Retina (tissue), 1 donor: Measurements from ENCODE around the gene EYA4.

Experiments used
- DNase-seq: peaks from one replicate; pipeline ENCODE4 v3.0.0-alpha.2; 2016

Gene EYA4, protein sequence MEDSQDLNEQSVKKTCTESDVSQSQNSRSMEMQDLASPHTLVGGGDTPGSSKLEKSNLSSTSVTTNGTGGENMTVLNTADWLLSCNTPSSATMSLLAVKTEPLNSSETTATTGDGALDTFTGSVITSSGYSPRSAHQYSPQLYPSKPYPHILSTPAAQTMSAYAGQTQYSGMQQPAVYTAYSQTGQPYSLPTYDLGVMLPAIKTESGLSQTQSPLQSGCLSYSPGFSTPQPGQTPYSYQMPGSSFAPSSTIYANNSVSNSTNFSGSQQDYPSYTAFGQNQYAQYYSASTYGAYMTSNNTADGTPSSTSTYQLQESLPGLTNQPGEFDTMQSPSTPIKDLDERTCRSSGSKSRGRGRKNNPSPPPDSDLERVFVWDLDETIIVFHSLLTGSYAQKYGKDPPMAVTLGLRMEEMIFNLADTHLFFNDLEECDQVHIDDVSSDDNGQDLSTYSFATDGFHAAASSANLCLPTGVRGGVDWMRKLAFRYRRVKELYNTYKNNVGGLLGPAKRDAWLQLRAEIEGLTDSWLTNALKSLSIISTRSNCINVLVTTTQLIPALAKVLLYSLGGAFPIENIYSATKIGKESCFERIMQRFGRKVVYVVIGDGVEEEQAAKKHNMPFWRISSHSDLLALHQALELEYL

DNA sequence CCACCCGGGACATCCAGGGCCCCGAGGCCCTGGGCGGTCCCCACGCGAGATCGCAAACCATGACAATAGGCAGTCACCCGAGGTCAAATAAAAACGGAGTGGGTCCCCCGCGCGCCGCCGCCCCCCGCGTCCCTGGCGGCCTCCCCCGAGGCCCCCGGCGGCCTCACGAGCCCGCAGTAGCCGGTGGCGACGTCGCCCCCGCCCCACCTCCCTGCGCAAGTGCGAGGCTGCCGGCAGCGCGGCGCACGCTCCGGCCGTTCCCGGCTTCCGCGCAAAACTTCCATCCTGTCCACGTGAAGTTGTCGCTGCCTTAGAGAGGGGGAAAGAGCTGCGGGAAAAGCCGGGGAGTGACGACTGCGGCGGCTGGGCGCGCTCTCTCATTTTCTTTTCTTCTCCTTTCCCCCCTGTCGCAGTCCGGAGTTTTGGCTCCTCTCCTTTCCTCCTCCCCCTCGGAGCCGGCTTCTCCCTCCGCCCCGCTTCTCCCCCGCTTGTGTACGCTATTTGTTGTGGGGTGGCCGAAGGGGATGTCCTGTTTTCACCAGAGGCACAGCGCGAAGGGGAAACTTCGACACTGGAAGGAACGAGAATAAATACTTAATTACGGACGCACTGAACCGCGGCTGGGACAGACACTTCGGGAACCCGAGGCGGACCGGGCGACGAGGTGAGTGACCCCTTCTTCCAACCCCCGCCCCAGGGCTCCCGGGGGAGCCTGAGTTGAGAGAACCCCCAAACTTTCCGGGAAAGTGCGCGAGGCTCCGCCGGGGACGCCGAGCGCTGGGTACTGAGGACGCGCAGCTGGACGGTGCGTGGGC, at the start of gene EYA4:
EYA4 (plus strand) TSS at position 272 of the 815 bp plus-strand sequence. CDS start 33,424 bp downstream, outside the sequence.
- peak; percentile 72 for DNase-seq

DNA sequence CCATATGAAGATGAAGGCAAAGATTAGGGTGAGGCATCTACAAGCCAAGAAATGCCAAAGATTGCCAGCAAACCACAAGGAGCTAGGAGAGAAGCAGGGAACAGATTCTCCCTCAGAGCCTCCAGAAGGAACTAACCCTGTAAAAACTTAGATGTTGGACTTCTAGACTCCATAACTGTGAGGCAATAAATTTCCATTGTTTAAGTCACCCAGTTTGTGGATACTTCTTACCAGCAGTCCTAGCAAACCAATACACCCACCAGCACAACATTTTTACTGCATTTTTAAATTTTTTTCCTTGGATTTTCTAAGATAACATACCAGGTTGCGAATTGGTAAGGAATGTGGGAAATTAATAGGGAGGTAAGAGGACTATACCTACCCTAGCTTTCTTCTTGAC, 47.8 kb upstream of the EYA4 start:
- no peak for DNase-seq

DNA sequence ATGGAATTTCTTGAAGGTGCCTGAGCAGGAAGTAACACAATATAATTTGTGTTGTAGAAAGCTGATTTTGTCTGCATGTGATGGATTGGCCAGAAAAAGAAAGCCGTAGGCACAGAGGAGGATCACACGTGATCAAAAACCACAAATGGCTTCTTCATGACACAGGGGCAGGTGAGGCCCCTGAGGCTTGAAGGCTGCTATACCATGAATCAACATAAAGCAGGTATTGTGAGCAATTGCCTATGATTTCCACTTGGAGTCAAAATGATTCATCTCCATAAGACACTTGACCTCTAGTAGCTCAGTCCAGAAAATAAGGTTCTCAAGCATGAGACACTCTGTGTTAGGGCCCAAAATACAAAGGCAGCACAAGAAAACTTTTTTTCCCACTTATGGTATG, 42.4 kb upstream of the EYA4 start:
- no peak for DNase-seq

DNA sequence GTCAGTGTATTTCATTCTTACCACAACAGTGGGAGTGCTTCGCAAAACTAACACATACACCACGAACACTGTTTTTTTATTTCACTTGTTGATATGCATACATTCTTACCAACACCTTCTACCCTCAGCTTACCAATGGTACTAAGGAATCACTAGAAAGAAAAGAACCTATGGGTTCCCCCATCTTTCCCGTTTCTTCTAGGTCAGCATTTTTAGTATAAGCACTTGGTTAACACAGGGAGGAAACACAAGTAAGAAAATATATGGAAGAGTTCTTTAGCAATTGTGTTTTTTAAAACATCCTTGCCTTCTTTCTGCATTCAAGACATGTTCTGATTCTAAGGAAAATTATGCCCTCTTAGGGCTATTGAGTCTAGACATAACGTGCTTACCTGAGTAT, 39.9 kb upstream of the EYA4 start:
- DNase-seq: no peak

DNA sequence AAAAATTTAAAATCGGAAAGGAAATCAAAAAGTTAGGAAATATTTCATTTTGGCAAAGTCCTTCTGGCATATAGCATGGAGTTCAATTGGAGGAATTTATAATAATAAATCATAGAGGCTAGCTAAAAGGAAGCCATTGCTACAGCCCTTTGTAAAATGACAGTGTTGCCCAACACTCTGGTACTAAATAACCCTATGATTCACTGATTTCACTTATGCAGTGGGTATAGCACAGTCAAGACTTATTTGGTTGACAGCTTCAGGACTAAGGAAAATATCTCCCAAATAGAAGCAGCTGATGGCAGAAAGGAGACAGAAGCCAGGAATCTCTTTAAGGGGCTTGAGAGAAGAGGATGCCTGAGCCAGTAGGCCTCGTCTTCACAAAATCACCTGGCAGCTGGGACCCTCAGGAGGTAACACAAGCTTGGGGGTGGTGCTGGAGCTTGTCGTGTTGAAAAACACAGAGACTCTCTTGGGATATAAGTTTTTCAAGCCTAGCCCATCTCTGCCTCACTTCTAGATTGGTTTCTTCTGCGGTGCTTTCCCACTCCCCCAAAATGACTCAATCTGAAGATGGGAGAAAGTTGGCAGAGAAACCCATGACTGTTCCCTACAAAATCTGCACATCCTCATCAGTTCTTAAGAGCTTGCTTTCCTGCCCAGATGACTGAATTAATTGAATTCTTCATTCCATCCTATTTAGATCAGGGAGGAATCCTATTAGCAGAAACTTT, 38.4 kb upstream of the EYA4 start:
- no peak for DNase-seq

DNA sequence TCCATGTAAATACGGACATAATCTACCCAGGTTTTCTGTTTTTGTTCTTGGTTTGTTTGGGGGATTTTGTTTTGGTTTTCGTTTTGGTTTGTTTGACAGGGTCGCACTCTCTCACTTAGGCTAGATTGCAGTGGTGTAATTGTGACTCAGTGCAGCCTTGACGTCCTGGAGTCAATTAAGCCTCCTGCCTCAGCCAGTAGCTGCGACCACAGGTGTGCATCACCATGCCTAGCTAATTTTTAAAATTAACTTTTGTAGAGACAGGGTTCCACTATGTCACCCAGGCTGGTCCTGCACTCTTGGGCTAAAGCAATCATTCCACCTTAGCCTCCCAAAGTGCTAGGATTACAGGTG, 37.8 kb upstream of the EYA4 start:
- no peak for DNase-seq

DNA sequence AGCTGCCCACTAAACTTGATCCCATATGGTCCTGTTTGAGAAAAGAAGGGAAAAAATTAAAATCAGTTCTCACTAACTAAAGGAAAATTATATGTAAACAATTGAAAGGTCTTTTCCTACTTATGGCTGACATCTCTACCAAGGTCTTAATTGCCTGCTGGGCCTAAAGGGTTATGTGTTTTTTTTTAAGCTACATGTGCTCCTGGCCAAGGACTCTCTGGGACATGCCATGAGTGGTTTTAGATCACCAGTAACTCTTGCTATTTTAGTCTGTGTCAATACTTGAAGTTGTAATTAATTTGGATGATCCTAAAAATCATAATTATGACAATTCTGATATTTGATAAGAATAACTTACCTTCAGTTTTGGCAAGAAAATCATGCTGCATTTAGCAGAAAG, 35.9 kb upstream of the EYA4 start:
- no peak for DNase-seq

DNA sequence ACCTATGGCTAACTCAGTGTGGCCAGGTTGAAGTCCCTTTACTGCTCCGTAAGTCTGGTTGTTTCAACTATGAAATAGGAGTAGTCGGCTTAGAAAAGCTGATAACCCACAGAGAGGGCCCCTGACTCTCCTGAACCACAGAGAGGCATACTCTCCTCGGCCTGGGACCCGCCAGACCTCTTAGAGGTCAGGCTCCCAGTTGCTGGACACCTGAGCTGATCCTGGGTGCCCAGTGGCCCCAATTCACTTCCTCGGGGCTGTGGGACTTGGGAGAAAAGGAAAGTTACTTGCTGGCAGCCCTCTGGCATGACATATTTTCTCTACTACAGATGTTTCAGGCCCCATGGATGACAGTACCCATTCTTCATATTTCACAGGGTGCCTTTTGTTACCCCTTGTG, 34.2 kb upstream of the EYA4 start:
- DNase-seq: no peak

DNA sequence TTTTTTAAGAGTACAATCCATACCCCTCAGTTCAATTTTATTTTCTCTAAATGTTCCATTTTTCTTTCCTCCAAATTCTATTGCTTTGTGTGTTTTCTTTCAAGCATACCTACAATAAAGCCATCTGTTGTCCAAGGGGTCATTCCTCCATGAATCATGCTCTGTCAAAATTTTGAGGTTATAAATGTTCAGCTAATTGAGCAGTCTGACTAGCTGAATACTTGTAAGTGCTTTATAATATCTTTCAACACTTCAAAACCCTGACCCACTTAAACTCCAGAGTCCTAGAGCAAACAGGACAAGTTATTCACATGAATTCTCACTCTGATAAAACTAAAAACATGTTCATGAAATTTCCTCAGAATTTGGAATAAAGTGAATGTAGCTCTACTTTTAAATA, 33.4 kb upstream of the EYA4 start:
- no peak for DNase-seq

DNA sequence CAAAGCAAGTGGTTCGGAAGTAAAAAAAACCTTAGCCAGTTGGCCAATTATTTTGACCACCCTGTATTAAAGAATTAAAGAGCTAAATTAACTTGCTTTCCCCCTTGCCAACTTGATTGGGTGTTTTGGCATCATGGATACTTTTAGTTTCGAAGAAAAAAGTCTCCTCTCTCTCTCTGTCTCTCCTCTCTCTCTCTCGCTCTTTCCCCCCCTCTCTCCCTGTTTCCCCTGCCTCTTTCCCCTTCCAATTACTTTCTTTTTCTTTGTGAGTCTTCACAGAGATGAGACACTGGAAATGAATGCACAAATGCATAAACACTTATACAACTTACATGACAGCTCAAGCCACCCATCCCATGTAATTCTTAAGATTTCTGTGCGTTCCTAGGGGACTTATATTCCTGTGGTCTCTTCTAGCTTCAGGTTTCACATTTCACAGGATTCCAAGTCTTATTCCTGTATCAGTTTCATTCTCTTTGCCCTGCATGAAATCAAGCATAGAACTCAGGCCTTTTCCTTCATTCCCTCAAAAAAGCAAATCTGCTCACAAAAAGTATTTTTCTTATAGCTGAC, 32.9 kb upstream of the EYA4 start:
- DNase-seq: no peak

DNA sequence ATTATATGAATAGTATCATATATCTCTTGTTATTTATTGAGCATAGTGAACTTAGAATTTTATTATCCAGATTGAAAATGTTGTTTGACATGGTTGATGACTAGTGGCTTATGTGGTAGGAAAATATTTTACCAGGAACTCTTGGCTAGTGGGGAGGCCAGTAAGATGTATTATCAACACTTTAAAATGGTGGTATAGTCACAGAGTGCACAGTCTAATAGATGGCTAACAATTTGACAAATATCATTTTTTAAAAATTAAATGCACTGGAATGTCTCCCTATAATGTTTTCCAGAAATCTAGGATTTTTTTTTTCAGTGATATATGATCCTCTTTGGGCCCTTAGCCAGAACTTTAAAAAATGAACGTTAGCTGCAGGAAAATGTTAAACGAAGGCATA, 26.9 kb upstream of the EYA4 start:
- DNase-seq: no peak

DNA sequence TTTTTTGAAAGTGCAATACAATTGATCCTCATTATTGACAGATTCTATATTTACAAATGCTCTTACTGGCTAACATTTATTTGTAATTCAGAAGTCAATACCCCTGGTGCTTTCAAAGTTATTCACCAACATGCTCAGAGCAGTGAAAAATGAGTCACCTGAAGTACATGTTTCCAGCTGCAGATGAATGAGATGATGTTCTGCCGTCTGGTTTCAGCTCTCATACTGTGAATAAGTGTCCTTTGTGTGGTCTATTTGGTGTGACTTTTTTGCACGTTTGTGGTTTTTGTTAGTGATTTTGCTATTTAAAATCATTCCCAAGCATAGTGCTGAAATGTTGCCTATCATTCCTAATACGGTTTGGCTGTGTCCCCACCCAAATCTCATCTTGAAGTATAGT, 22.3 kb upstream of the EYA4 start:
- no peak for DNase-seq

DNA sequence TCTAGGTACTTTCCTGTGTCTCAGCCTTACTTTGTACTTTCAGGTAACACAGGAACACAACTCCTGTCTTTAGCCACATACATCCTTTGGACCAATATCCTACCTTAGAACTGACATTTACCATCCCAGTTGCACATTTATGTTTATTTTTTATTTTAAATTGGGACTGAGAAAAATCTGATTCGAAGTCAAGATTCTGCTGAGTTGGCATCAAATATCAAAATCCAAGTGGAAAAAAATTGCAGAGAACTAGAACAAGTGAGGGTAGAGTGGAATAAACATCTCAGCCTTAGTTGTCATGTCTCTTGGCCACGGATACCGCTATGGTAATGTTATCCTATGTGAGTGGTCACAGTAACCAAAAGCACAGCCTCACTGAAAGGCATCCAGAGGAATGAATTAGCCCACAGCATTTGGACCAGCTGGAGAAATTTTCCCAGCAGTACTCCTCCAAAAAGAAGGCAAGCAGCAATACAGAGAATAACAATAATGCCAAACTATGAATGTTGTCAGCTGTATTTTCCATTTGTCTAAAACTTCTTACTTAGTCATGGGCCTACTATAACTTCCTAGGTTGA, 17.6 kb upstream of the EYA4 start:
- DNase-seq: no peak

DNA sequence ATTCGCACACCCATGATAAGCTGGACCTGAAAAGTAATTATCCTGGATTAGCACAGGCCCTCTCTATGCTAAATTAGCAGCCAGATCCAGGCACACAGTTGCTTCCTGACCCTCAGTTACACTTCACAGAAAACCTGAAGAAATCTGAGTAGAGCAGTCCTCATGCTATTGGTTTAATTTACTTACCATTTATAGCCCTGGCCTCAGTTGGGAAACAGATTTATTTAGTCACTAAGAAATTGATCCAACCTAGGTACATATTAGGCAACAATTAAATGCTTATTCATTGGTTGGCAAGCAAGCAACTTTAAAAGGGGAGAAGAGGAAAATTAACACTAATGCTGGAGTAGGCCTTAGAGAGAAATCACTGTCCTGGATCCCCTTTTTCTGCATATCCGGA, 15.6 kb upstream of the EYA4 start:
- DNase-seq: no peak

DNA sequence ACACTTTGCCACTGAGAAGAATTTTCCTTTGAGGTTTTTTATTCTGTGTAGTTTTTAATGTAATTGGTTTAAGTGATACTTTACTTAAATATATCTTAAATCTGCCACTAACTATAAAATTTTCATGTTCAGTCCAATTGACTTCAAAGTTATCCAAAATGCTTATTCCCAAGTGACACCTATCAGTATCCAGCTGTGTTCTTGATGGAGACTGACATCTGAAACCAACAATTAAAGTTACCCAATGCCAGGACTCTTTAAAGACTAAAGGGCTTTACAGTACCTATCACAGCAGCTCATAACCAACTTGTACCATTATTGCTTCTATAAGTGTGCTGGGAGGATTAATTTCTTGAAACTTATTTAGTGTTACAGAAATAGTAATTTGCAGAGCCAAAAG, 13.8 kb upstream of the EYA4 start:
- no peak for DNase-seq

DNA sequence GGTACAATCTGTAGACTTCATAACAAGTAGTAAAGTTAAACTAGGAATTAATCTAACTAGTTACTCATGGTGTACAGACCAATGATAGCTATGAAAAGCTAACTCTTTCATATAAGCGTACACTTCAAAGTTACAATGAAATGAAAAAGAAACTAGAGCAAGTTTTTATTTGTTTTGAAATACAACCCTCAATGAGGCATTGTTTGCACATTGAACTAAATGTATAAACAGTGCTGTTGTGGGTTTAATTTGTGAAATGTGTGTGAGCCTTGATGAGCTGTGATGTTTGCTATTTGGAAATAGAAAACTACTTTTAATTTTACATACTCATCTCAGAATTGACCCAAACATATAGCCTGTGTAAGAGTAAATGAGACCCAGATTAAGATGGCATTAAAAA, 11.1 kb upstream of the EYA4 start:
- no peak for DNase-seq

DNA sequence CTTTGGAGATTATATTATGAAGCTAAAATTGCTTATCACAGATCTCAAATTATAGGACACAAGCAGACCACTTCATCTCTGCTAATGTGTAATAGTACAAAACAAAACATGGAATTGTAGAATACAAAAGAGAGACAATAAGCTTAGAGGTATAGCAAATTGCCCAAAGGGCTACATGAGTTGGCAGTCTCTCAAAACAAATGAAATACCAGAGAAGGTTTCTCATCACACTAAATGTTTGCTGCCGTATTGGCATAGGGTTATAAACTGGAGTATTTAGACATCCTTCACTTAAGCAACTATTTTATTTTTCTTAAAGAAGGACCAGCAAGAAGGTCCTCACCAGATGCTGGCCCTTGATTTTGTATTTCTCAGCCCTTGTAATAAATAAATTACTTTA, 5.9 kb upstream of the EYA4 start:
- no peak for DNase-seq

DNA sequence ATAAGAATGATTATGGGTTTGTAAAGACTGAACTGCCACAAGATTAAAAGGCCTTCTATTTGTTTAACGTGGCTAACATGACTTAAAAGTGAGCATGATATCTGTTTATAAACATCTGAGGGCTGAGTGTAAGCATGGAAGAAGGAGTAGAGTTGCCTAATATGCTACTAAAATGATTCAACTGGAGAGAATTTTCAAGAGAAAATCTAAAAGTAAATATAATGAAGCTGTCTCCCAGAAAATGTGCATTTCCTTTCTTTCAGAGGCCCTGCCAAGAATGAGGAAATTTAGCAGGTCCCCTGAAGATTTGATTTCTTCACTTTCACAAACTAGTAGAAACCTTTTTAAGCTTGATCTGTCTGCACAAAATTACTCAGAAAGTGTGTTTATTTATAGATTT, 4.2 kb upstream of the EYA4 start:
- DNase-seq: no peak

DNA sequence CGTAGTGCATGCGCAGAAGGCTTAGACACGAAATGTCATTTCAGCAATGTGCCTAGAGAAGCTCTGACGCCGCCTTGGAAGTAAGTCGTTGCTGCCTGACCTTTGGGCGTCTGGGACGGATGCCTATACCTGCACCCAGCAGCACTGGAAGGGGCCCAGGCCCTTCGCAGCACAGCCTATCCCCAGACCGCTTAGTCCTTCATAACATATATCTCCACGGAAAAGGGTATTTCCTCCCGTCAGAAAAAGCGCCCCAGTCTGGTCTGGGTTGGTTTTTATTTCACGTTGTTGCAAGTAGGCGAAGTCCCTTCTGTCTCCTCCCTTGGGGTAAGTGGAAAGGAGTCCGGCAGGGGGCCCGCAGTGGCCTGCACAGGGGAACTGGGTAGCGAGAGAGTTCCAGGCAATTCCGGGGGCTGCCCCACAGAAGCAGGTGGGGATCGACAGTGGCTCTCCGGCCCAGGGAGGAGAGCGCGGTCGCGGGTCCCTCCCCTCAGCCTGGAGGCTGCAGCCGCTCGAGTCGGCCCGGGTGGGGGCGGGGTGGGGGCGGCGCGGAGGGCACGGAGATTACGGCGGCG, 559 bp upstream of the EYA4 start:
- peak; percentile 75 for DNase-seq

DNA sequence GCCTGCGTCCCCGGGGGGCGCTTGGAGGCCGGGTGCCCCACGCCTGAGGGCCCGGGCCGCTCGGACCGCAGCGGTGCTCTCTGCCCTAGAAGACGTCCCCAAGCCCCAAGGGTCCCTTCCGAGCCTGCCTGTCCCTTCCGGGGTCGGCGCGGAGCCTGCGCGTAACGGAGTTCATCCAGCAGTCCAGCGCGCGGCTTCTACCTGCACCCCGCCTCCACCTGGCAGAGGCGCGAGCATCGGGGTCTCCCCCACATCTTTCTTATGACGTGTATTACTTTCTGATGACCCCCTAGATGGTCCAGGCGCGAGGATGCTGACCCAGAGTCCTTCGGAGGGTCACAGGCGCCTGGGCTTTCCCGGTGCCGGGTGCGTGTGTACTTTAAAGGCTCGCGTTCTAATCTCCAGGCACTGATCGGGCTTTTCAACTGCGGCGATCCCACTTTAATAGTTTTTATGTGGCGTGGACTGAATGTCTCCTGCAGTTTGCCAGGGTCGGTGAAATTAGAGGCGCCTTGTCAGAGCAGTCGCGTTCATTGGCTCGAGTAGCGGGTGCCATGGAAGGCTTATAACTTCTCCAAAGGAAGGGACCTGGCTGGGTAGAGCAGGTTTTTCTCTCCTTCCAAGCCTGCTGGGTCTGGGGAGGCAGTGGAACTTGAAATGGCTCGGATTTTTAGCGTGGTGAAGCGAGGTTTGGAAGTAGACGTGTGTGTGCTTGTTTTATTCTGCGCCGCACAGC, 912 bp downstream of the EYA4 start:
- peak; percentile 85 for DNase-seq
